ENCODE results near the gene P2RY11.

DNA sequence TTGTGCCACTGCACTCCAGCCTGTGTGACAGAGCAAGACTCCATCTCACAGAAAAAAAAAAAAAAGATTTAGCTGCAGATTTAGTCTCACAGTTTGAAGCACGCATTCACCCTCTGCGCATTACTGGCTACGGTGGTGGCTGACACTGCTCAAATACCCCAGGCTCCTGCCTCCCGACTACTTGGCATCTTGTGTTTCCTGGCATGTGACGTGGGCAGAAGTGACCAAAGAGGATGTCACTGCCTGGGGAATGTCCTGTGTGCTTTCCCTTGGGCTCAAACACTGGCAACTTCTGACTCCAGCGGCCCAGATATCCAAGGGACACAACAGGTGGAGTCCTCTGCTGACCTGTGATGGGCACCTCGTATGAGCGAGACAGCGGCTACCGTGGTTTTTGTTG is 32.9 kb downstream of the P2RY11 start:
- TF ChIP-seq POLR2A (IDR thresholded peaks at IDR 0.05), result no peak
- TF ChIP-seq, protein P1, sequence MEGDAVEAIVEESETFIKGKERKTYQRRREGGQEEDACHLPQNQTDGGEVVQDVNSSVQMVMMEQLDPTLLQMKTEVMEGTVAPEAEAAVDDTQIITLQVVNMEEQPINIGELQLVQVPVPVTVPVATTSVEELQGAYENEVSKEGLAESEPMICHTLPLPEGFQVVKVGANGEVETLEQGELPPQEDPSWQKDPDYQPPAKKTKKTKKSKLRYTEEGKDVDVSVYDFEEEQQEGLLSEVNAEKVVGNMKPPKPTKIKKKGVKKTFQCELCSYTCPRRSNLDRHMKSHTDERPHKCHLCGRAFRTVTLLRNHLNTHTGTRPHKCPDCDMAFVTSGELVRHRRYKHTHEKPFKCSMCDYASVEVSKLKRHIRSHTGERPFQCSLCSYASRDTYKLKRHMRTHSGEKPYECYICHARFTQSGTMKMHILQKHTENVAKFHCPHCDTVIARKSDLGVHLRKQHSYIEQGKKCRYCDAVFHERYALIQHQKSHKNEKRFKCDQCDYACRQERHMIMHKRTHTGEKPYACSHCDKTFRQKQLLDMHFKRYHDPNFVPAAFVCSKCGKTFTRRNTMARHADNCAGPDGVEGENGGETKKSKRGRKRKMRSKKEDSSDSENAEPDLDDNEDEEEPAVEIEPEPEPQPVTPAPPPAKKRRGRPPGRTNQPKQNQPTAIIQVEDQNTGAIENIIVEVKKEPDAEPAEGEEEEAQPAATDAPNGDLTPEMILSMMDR (IDR thresholded peaks at IDR 0.05), result no peak

All from esophagus squamous epithelium (tissue), 4 donors.